GM23248 (cell line): ENCODE results near the gene MUC16. TPM values are rescaled to one million over a fixed set of nuclear protein-coding genes. Genes with fewer than 3 reads are reported as not detected.
"Not testable (repeated sequence)": the region's sequence is repeated elsewhere in the genome, so short reads cannot be mapped to it uniquely, and the experiment has no call there.

Experiments used
- DNase-seq: peaks from one replicate; pipeline ENCODE4 v3.0.0-alpha.2; 2015
- H2AFZ ChIP-seq: fragments of 200-600 bp; sonication (generic); 2 replicates; pipeline ENCODE4 v1.6.1; 2016; ENCODE audit warnings: antibody characterized with exemption
- H3F3A ChIP-seq: fragments of 200-600 bp; sonication (generic); 2 replicates; pipeline ENCODE4 v1.6.1; 2016; ENCODE audit warnings: mild to moderate bottlenecking, antibody characterized with exemption, mixed run types; ENCODE audit not compliant: insufficient read depth
- H3K27ac ChIP-seq: fragments of 200-600 bp; sonication (generic); 2 replicates; pipeline ENCODE4 v1.5.1; 2016; ENCODE audit warnings: mild to moderate bottlenecking
- H3K27me3 ChIP-seq: fragments of 200-600 bp; sonication (generic); replicated peaks from 2 replicates; pipeline ENCODE4 v1.6.1; 2016; ENCODE audit warnings: mild to moderate bottlenecking; ENCODE audit not compliant: insufficient read depth
- H3K36me3 ChIP-seq: fragments of 200-600 bp; sonication (generic); 2 replicates; pipeline ENCODE4 v1.6.1; 2016; ENCODE audit warnings: low read depth, mild to moderate bottlenecking
- H3K4me1 ChIP-seq: fragments of 200-600 bp; sonication (generic); 2 replicates; pipeline ENCODE4 v1.6.1; 2016; ENCODE audit warnings: mild to moderate bottlenecking; ENCODE audit not compliant: insufficient read depth
- H3K4me2 ChIP-seq: fragments of 200-600 bp; sonication (generic); one replicate; pipeline ENCODE4 v1.6.1; 2016; ENCODE audit warnings: mild to moderate bottlenecking; ENCODE audit not compliant: unreplicated experiment
- H3K4me3 ChIP-seq: fragments of 200-600 bp; sonication (generic); 2 replicates; pipeline ENCODE4 v1.5.1; 2016; ENCODE audit warnings: mild to moderate bottlenecking
- H3K79me2 ChIP-seq: fragments of 200-600 bp; sonication (generic); 2 replicates; pipeline ENCODE4 v1.6.1; 2016; ENCODE audit warnings: mild to moderate bottlenecking; ENCODE audit not compliant: insufficient read depth
- H3K9ac ChIP-seq: fragments of 200-600 bp; sonication (generic); 2 replicates; pipeline ENCODE4 v1.6.1; 2016; ENCODE audit warnings: mild to moderate bottlenecking
- H3K9me2 ChIP-seq: fragments of 200-600 bp; sonication (generic); 2 replicates; pipeline ENCODE4 v1.6.1; 2016; ENCODE audit warnings: mixed run types, mild to moderate bottlenecking, moderate library complexity; ENCODE audit not compliant: insufficient read depth
- H3K9me3 ChIP-seq: fragments of 200-600 bp; sonication (generic); one replicate; pipeline ENCODE4 v1.6.1; 2017; ENCODE audit warnings: low read depth
- H4K20me1 ChIP-seq: fragments of 200-600 bp; sonication (generic); 2 replicates; pipeline ENCODE4 v1.6.0; 2016; ENCODE audit not compliant: insufficient read depth
- EZH2 ChIP-seq: fragments of 200-600 bp; sonication (generic); IDR thresholded peaks from 2 replicates; pipeline ENCODE4 v1.6.1; 2018; ENCODE audit warnings: antibody characterized with exemption, mild to moderate bottlenecking; ENCODE audit not compliant: insufficient read depth, poor library complexity, severe bottlenecking
- EZH2phosphoT487 ChIP-seq: fragments of 200-600 bp; sonication (generic); IDR thresholded peaks from 2 replicates; pipeline ENCODE4 v1.6.1; 2018; ENCODE audit warnings: antibody characterized with exemption, moderate library complexity, mild to moderate bottlenecking, low read depth; ENCODE audit not compliant: insufficient read depth
- WGBS, 2 experiments: methylation state at CpG; one replicate each; pipeline ENCODE4 v1.1.6; 2015 to 2017; ENCODE audit warnings: low lambda C conversion rate in 2 of 2, low coverage in 1 of 2; ENCODE audit errors: missing lambda C conversion rate in 2 of 2; 5-methylcytosine and 5-hydroxymethylcytosine counted together
- in situ Hi-C: fragments of 300-500 bp; cut with MboI; formaldehyde crosslinking; loops from 2 replicates; pipeline ENCODE4 v1.15.0; 2020
- polyA plus RNA-seq: library from polyadenylated mRNA; unstranded; fragments of >200 nt; fragmentation: Nextera tagmentation; extraction: Ambion mirVana; gene quantifications from 2 replicates; pipeline ENCODE4 v1.2.1, GENCODE V29; 2016
- total RNA-seq: library from RNA; depleted of rRNA; stranded (reverse); fragments of >200 nt; shearing (Covaris generic); gene quantifications from 2 replicates; pipeline ENCODE4 v1.2.3, GENCODE V29; 2014; rRNA removed

The MUC16 gene
- total RNA-seq: not detected in 2 replicates
- not detected in 2 replicates for polyA plus RNA-seq

DNA sequence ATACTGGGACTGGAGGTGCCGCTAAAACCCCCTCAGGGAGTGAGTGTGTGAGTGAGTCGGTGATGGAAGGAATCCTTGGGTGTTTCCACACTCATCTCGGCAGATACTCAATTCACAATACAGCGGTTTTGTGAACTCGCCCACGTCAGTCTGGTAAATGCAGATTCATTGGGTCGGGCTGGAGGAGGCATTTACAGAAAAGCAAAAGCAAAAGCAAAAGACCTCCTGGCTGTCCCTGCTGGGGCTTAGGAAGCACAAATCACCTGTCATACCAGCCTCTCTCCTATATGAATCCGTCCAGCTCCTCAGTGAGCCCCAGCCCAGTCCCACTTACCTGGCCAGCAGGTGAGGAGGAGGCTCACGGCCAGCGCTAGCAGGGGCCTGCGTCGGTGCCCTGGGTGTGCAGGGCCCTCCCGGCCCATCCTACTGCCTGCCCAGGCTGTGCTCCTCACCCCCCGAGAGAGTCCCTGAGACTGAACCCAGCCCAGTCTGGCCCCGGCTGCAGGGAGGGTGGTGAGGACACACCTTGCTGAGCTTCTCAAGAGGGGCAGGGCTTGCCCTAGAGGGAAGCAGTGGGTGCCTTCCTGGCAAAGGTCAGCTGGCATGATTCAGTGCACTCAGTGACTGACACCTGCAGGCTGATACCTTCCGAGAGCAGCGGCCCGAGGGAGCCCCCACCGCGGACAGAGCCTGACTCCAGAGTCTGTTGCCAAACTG is at the start of gene MUC16:
Gene MUC16, minus strand, starts transcription at position 475 of the 717 bp plus-strand sequence.
- Histone ChIP-seq H3K9me2 (no peaks in the 10 kb centered on the region), H3K27me3 (no peaks in the 10 kb centered on the region), H3K4me3 (no peak within 1 kb of the TSS), H3F3A (no peaks in the 10 kb centered on the region), H3K9ac (no peak within 1 kb of the TSS), H3K4me1 (no peaks in the 10 kb centered on the region), H3K79me2 (no peaks in the 10 kb centered on the region), H3K27ac (no peak within 1 kb of the TSS), H4K20me1 (no peaks in the 10 kb centered on the region), H3K9me3 (no peaks in the 10 kb centered on the region), H3K4me2 (no peak within 1 kb of the TSS), H3K36me3 (no peaks in the 10 kb centered on the region), H2AFZ (no peak within 1 kb of the TSS)
- WGBS, 2 experiments: 41% methylated on average over 20 of the region's 20 CpGs
- in situ Hi-C loops: no loop called here
- DNase-seq: no peak
- TF ChIP-seq EZH2phosphoT487: no peak
- no peak for TF ChIP-seq EZH2

DNA sequence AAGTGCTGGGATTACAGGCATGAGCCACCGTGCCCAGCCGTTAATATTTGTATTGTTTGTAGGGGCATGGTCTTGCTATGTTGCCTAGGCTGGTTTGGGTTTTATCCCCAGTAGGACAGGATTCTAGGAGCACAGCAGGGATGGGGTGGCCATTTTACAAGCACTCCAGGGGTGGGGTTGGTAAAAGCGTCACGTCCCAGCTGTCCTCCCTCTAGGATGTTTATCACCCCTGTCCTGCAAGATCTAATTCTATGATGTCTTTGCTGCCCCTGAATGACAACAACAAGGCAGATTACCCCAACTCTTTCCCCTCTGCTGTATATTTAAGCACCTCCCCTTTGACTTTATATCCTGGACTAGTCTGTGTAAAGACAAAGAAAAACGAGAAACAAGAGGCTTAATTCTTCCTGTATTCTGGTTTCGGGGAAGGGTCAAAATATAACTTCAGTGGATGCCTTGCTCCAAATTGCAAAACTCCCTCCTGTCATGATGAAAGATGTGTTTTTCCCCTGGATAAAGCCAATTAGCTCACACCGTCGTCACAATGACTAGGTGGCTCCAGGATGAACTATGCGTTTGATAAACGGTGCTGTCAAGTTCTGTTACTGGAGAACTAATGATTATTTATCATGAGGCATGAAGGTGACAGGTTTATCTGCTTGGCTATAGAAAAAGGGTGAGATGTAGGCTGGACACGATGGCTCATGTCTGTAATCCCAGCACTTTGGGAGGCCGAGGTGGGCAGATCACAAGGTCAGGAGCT is 48.9 kb upstream of the MUC16 start:
- 31 to 35% methylated on average over 12 of the region's 12 CpGs for WGBS, 2 experiments

DNA sequence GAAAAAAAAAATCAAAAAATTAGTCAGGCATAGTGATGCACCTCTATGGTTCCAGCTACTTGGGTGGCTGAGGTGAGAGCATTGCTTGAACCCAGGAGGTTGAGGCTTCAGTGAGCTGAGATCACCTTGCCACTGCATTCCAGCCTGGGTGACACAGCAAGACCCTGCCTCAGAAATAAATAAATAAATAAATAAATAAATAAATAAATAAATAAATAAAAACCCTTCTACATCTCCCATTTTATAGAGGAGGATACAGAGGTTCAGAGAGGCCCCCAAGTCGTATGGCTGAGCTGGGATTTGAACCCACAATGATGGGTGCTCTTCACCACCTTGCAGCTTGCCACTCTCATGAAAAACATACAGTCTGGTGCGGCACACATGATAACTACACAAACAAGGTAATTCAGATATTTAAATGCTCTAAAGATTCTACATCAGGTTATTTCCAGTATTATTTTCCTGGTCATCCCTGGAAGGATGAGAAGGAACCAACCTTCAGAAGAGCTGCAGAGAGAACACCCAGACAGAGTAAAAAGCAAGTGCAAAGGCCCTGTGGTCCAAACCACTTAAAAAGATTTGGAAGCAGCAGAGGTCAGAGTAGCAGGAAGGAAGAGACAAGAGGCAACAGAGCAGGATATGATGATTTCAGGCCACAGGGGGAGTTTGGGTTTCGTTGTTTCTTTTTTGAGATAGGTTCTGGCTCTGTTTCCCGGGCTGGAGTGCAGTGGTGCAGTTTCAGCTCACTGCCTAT is 47.5 kb upstream of the MUC16 start:
- no peak for DNase-seq
- Histone ChIP-seq H3K4me3 (no peak overlapping the region), H3K79me2 (no peaks in the 10 kb centered on the region), H3K27ac (no peak overlapping the region), H3K27me3 (no peaks in the 10 kb centered on the region), H3K4me2 (no peak overlapping the region), H3K9me3 (no peaks in the 10 kb centered on the region), H3K4me1 (no peaks in the 10 kb centered on the region), H4K20me1 (no peaks in the 10 kb centered on the region), H3K36me3 (no peaks in the 10 kb centered on the region), H3K9ac (no peak overlapping the region), H3K9me2 (no peaks in the 10 kb centered on the region), H3F3A (no peaks in the 10 kb centered on the region), H2AFZ (no peak overlapping the region)
- in situ Hi-C loops: no loop called here
- no peak for TF ChIP-seq EZH2
- no peak for TF ChIP-seq EZH2phosphoT487
- WGBS, 2 experiments: 27 to 38% methylated on average over 4 of the region's 4 CpGs

More for the DNA sequence above, 48.9 kb upstream of the MUC16 start:
- H3K27ac ChIP-seq: no peak overlapping the region
- H2AFZ ChIP-seq: no peak overlapping the region
- no peak overlapping the region for H3K4me3 ChIP-seq
- H3K36me3 ChIP-seq: no peaks in the 10 kb centered on the region
- DNase-seq: no peak
- in situ Hi-C loops: no loop called here
- no peaks in the 10 kb centered on the region for H3K79me2 ChIP-seq
- no peaks in the 10 kb centered on the region for H3K27me3 ChIP-seq
- no peak overlapping the region for H3K4me2 ChIP-seq
- no peak overlapping the region for H3K9ac ChIP-seq
- no peaks in the 10 kb centered on the region for H3K9me2 ChIP-seq
- H3F3A ChIP-seq: no peaks in the 10 kb centered on the region
- no peaks in the 10 kb centered on the region for H3K4me1 ChIP-seq
- H4K20me1 ChIP-seq: no peaks in the 10 kb centered on the region
- TF ChIP-seq EZH2phosphoT487: no peak
- no peak for TF ChIP-seq EZH2
- H3K9me3 ChIP-seq: no peaks in the 10 kb centered on the region

DNA sequence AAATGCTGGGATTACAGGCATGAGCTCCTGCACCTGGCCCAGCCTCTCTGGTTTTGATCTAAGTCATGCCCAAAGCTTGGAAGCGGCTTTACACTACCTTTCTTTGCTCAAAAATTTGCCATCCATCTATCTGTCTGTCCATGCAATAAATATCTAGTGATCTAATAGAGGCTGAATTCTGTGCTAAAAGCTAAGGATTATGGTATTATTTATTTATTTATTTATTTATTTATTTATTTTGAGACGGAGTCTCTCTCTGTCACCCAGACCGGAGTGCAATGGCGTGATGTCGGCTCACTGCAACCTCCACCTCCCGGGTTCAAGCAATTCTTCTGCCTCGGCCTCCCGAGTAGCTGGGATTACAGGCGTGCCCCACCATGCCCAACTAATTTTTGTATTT is 45.9 kb upstream of the MUC16 start:
- H2AFZ ChIP-seq, H3K4me3 ChIP-seq, H3K27ac ChIP-seq, H3K9me2 ChIP-seq, H3K27me3 ChIP-seq, in situ Hi-C loops, H3K4me2 ChIP-seq, H4K20me1 ChIP-seq, H3K9me3 ChIP-seq, H3K36me3 ChIP-seq, H3F3A ChIP-seq, DNase-seq, H3K79me2 ChIP-seq, H3K9ac ChIP-seq, H3K4me1 ChIP-seq: not testable (repeated sequence)
- 55 to 65% methylated on average over 9 of the region's 9 CpGs for WGBS, 2 experiments
